GM08714 (cell line): ENCODE measurements around the gene OR8D1.

Source experiments
- H3K4me3 ChIP-seq: fragments of 200-500 bp; sonication (Bioruptor generic); 2 replicates; pipeline ENCODE4 v1.5.1; 2014; ENCODE audit warnings: mild to moderate bottlenecking, low read length, inconsistent platforms
- ZNF274 ChIP-seq: IDR thresholded peaks from 2 replicates; pipeline ENCODE4 v1.6.1; 2012; ENCODE audit warnings: mild to moderate bottlenecking, low read depth, low read length

OR8D1 gene

GRCh38 chr11:124313849-124314248 is at the start of gene OR8D1:
Gene OR8D1 (minus strand): TSS chr11:124313949. CDS start chr11:124310766, 3,183 bp downstream.
- no peak for TF ChIP-seq ZNF274
- H3K4me3 ChIP-seq, result no peak within 1 kb of the TSS

DNA sequence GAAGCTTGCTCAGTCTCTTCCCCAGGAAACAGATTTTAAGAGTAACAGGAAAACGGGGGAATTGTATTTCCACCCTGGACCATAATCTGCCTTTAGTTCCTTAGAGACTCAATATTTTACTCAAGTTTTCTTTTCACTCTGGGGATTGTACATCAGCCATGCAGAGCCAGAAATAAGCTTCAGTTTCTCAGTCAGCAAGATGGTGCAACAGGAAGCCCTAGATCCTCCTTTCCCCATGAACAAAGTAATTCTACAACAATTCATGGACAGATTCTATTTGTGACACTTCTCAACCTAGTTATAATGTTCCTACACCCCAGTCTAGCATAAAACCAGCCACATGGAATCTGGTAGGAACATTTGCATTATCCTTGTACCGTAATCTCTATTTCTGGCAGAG is 45.8 kb upstream of the OR8D1 start:
- TF ChIP-seq ZNF274, result no peak

DNA sequence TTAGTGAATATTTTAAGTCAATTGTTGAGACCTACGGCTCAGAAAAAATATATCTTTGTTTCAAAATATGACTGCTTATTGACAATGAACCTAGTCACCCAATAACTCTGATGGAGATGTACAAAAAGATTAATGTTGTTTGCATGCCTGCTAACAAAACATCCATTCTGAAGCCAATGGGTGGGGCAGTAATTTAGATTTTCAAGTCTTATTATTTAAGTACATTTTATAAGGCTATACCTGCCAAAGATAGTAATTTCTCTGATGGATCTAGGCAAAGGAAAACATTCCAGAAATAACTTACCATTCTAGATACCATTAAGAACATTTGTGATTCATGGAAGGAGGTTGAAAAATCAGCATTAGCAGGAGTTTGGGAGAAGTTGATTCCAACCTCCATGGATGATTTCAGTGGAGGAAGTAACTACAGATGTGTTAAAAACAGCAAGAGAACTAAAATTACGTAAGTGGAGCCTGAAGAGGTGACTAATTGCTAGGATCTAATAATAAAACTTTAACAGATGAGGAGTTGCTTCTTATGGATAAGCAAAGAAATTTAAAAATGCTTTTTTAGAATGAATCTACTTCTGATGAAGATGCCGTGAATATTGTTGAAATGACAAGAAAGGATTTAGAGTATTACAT is 32.7 kb upstream of the OR8D1 start:
- H3K4me3 ChIP-seq, result no peak overlapping the region
- TF ChIP-seq ZNF274, result no peak

More for the DNA sequence above, 45.8 kb upstream of the OR8D1 start:
- no peak overlapping the region for H3K4me3 ChIP-seq

DNA sequence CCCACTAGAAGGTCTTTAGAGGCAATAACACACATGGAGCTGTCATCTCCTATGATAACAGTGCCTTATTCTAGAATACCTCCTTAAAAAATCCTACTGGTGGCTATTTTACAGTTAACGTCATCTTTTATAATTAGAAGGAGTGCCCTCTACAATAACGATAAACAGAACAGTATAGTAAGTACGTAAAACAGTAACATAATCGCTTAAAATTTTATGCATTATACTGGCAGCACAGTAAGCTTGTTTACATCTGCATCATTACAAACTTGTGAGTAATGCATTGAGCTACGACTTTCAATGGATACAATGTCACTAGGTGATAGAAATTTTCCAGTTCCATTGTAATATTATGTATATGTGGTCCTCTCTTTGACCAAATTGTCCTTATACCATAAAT is 30.6 kb upstream of the OR8D1 start:
- TF ChIP-seq ZNF274, result no peak
- no peak overlapping the region for H3K4me3 ChIP-seq

DNA sequence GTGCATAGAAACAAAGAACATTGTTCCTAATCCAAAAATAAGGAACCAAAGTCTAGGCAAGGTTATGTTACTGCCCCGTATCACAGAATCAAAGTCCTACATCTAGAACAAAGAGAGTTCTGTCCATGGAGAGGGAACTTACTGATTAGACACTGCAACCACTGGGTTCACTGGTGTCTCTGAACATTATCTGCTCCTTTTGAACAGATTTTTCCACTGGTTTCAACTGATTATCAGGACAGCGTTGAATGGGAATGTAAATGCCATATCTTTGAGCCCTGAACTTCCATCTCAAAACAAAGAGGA is 26.3 kb upstream of the OR8D1 start:
- H3K4me3 ChIP-seq, result no peak overlapping the region
- no peak for TF ChIP-seq ZNF274

GRCh38 chr11:124339396-124340141 is 25.8 kb upstream of the OR8D1 start:
- no peak overlapping the region for H3K4me3 ChIP-seq
- no peak for TF ChIP-seq ZNF274

DNA sequence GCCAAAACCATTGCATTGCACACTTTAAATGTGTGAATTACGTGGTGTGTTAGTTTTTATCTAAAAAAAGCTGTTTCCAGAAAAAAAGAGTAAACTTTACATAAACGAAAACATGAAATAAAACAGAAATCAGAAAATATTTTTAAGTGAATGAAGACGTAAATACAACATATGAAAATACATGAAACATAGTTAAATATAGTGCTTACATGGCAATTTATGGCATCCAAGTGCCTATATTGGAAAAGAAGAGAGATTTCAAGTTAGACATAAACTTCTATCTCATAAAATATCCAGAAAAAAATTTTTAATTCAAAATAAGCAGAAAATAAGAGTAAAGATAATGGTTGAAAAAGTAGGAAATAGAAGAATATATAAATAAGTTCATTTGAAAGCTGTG is 18.1 kb upstream of the OR8D1 start:
- no peak overlapping the region for H3K4me3 ChIP-seq
- no peak for TF ChIP-seq ZNF274

DNA sequence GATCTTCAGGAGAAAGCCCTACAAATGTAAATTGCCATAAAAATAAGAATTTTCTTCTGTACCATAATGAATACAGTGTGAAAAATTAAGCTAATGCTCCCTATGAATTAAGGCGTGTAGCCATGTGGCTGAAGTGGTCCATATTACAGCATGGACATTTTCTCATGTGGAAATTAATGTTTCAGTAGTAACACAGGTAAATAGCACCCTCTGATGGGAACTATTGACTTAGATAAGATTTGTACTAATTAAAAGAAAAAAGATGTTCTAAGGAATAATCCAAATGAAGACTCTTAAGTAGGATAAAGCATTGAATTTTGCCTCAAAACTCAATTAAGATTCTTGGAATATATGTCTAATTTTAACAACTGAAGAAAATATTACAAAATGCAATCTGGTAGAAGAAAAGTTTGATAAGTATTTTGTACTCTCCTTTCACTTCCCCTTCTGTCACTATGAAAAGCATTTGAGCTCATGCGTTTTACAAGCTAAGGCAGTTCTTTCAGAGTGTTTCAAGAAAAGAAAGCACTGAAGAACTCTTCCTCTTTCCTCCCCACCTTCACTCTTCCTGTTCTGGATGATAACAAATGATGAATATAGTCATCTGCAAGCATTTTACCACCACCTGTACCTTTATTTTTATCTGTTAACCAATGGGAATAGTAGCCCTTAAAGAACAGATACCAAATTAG is 16.2 kb upstream of the OR8D1 start:
- TF ChIP-seq ZNF274, result no peak
- H3K4me3 ChIP-seq, result no peak overlapping the region

- TF ChIP-seq ZNF274, result no peak
- no peak overlapping the region for H3K4me3 ChIP-seq
These were observed 14.0 kb upstream of the OR8D1 start for GRCh38 chr11:124327775-124328174.

GRCh38 chr11:124322356-124322755 is 8.6 kb upstream of the OR8D1 start:
- H3K4me3 ChIP-seq, result no peak overlapping the region
- no peak for TF ChIP-seq ZNF274

- no peak within 1 kb of the TSS for H3K4me3 ChIP-seq
- TF ChIP-seq ZNF274, result no peak
These were observed 6.3 kb upstream of the OR8D1 start, which contains the start of gene OR8D2 for GRCh38 chr11:124320097-124320496. Gene OR8D2 (minus strand): TSS chr11:124320197. CDS start chr11:124320197, 0 bp downstream.

GRCh38 chr11:124315052-124315451 is 1.3 kb upstream of the OR8D1 start:
- H3K4me3 ChIP-seq, result no peak overlapping the region
- no peak for TF ChIP-seq ZNF274

GRCh38 chr11:124313131-124313530 is 618 bp downstream of the OR8D1 start:
- TF ChIP-seq ZNF274, result no peak
- no peak overlapping the region for H3K4me3 ChIP-seq

DNA sequence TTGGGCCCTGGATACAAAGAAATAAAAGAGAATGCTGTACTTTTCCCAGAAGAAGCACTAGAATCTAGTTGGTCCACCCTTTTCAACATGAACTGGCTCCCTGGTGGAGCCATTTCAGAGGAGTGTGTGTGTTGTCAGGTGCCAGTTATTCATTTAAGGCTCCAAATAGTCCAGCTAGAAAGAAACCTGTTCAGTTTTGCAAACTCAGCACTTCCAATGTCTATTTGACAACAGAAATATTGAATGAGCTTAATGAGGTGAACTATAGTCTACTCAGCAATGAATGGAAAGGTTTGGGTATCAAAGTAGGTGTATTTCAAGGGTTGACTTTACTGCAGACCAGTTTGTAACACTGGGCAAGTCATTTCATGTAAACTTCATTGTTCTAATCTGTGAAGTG is 2.1 kb downstream of the OR8D1 start:
- TF ChIP-seq ZNF274, result no peak
- H3K4me3 ChIP-seq, result no peak overlapping the region

DNA sequence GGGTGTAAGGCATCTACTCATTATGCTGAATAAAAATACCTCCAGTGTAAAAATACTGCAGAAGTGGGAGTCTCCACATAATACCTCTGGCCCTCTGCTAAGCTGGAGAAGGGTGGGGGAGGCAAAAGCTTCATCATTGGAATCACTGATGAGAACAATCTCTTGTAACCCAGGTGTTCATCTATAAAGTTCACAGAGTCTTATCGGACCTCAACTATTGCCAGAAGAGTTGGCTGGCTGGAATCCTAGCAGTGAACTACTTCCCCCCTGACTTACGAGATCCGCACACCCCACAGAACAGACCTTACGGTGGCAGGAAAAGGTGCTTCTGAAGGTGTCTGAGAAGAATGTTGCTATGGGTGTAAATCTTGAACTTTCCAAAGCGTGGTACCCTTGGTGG is 2.5 kb downstream of the OR8D1 start:
- no peak overlapping the region for H3K4me3 ChIP-seq
- TF ChIP-seq ZNF274, result no peak

DNA sequence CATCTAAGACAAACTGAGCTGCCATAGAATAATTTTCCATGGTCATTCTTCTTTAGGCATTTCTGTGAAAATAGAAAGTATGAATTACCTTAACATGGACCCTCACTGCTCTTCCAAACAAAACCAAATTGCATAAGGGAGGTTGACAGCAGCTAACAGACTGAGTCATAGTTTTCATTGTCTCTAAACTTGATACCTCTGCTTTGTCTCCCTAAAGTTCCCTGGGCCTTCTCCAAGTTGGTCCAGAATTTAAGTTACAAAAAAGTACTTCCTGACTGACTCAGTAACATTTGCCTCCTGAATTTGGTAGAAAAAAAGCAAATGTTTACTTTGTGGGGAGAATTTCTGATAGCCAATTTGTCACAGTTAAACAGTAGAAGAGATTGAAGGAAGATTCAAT is 3.0 kb downstream of the OR8D1 start:
- TF ChIP-seq ZNF274, result no peak
- H3K4me3 ChIP-seq, result no peak overlapping the region
